GM12878 (cell line): Measurements from ENCODE around the gene NR2F1-AS1. TPM values are rescaled to one million over a fixed set of nuclear protein-coding genes. Genes with fewer than 3 reads are reported as not detected.

Source experiments
- ATAC-seq: fragments of 200-7000 bp; cut with Tn5 transposase; 3 replicates; pipeline ENCODE4 v1.9.1; 2020; ENCODE audit warnings: mild to moderate bottlenecking, moderate library complexity
- BruUV-seq: library from RNA; stranded (reverse); fragments of 400-500 nt; replicated peaks from 2 replicates; lab custom pipeline; 2021; lab: Mats Ljungman, UMichigan
- CTCF ChIA-PET: fragments of 300-600 bp; sonication (Branson Sonifier 250); formaldehyde crosslinking; extraction: SDS; loops from one replicate; lab custom pipeline; 2021; ENCODE audit warnings: inconsistent platforms; lab: Yijun Ruan, JAX
- POLR2A ChIA-PET: fragments of 350-600 bp; formaldehyde crosslinking; extraction: SDS; loops from one replicate; lab custom pipeline; 2021; ENCODE audit warnings: inconsistent platforms; lab: Charles Lee
- RAD21 ChIA-PET: fragments of 300-600 bp; sonication (Branson Sonifier 250); formaldehyde crosslinking; loops from one replicate; lab custom pipeline; 2023; ENCODE audit warnings: antibody characterized with exemption; ENCODE audit not compliant: unreplicated experiment; lab: Charles Lee
- SMC1A ChIA-PET: fragments of 300-600 bp; sonication (Branson Sonifier 250); formaldehyde crosslinking; loops from one replicate; lab custom pipeline; 2023; ENCODE audit not compliant: unreplicated experiment, uncharacterized antibody; lab: Charles Lee
- DNase-seq: peaks from one replicate; pipeline ENCODE4 v3.0.0-alpha.2; 2011; ENCODE audit warnings: low read depth, low spot score
- FAIRE-seq: peaks from 3 replicates; lab custom pipeline; 2011; peaks lifted over from hg19 to GRCh38; lab: Jason Lieb, UNC
- H2AFZ ChIP-seq: 2 replicates; pipeline ENCODE4 v1.6.0; 2011; ENCODE audit warnings: low read depth, low read length, control low read depth; ENCODE audit not compliant: control insufficient read depth
- H3K27ac ChIP-seq: 2 replicates; pipeline ENCODE4 v1.5.1; 2011; ENCODE audit warnings: control low read depth; ENCODE audit not compliant: control insufficient read depth, insufficient read depth
- H3K27me3 ChIP-seq, 2 experiments: replicated peaks in 1 of 2; 2 replicates each; pipeline versions ENCODE4 v1.6.0 to v1.6.1; 2011; ENCODE audit warnings: low read length in 1 of 2; ENCODE audit not compliant: control insufficient read depth in 2 of 2, insufficient read depth in 2 of 2
- H3K36me3 ChIP-seq, 2 experiments: 2 replicates each; pipeline ENCODE4 v1.5.1; 2011; ENCODE audit warnings: low read length in 1 of 2; ENCODE audit not compliant: control insufficient read depth in 2 of 2, insufficient read depth in 2 of 2
- H3K4me1 ChIP-seq: 2 replicates; pipeline ENCODE4 v1.6.1; 2011; ENCODE audit warnings: mild to moderate bottlenecking, low read length, moderate library complexity, mixed read lengths; ENCODE audit not compliant: control insufficient read depth, insufficient read depth
- H3K4me2 ChIP-seq: 2 replicates; pipeline ENCODE4 v1.6.0; 2011; ENCODE audit warnings: control low read depth; ENCODE audit not compliant: control insufficient read depth, insufficient read depth
- H3K4me3 ChIP-seq: fragments of 200-600 bp; sonication (generic); 2 replicates; pipeline ENCODE4 v1.5.1; 2016
- H3K79me2 ChIP-seq: 2 replicates; pipeline ENCODE4 v1.6.0; 2011; ENCODE audit warnings: low read length; ENCODE audit not compliant: control insufficient read depth, insufficient read depth
- H3K9ac ChIP-seq: 2 replicates; pipeline ENCODE4 v1.8.0; 2011; ENCODE audit warnings: low read length, control low read depth, mixed read lengths; ENCODE audit not compliant: control insufficient read depth, insufficient read depth
- H3K9me3 ChIP-seq: replicated peaks from 3 replicates; pipeline ENCODE4 v1.5.1; 2011; ENCODE audit warnings: mild to moderate bottlenecking, low read length; ENCODE audit not compliant: control insufficient read depth, insufficient read depth
- H4K20me1 ChIP-seq: 2 replicates; pipeline ENCODE4 v1.6.0; 2011; ENCODE audit not compliant: control insufficient read depth, insufficient read depth
- ATF3 ChIP-seq: IDR thresholded peaks from 2 replicates; pipeline ENCODE4 v1.6.1; 2011; ENCODE audit warnings: low read depth, mild to moderate bottlenecking, low read length, moderate library complexity, borderline replicate concordance; ENCODE audit errors: extremely low read depth
- BACH1 ChIP-seq: fragments of 450-650 bp; IDR thresholded peaks from 2 replicates; pipeline ENCODE4 v1.6.1; 2017; ENCODE audit warnings: mild to moderate bottlenecking, borderline replicate concordance
- CUX1 ChIP-seq: IDR thresholded peaks from 2 replicates; pipeline ENCODE4 v1.6.1; 2012; ENCODE audit warnings: improper control_type of control experiment, low read depth, low read length; ENCODE audit not compliant: insufficient replicate concordance
- RAD51 ChIP-seq: fragments of 450-650 bp; IDR thresholded peaks from 2 replicates; pipeline ENCODE4 v1.6.1; 2016; ENCODE audit warnings: moderate library complexity, mild to moderate bottlenecking, inconsistent platforms
- REST ChIP-seq: IDR thresholded peaks from 2 replicates; pipeline ENCODE4 v1.6.1; 2012; ENCODE audit warnings: mild to moderate bottlenecking, low read depth, low read length
- SIN3A ChIP-seq: IDR thresholded peaks from 2 replicates; pipeline ENCODE4 v1.6.1; 2012; ENCODE audit warnings: low read depth, low read length, improper control_type of control experiment
- SMAD1 ChIP-seq: fragments of 450-650 bp; IDR thresholded peaks from 2 replicates; pipeline ENCODE4 v1.6.1; 2018; ENCODE audit warnings: mild to moderate bottlenecking, low read depth; ENCODE audit not compliant: partially characterized antibody
- TAF1 ChIP-seq: IDR thresholded peaks from 2 replicates; pipeline ENCODE4 v1.6.1; 2011; ENCODE audit warnings: mild to moderate bottlenecking, low read depth, low read length, borderline replicate concordance
- WRNIP1 ChIP-seq: IDR thresholded peaks from 2 replicates; pipeline ENCODE4 v1.6.1; 2011; ENCODE audit warnings: low read depth, low read length, improper control_type of control experiment, borderline replicate concordance
- ZNF207 ChIP-seq: fragments of 450-650 bp; IDR thresholded peaks from 2 replicates; pipeline ENCODE4 v1.6.1; 2014; ENCODE audit warnings: antibody characterized with exemption, mild to moderate bottlenecking, borderline replicate concordance
- WGBS: methylation state at CpG from one replicate; pipeline ENCODE4 v1.1.6; 2016; ENCODE audit warnings: low lambda C conversion rate; ENCODE audit not compliant: insufficient replicate concordance, insufficient coverage; ENCODE audit errors: missing lambda C conversion rate; 5-methylcytosine and 5-hydroxymethylcytosine counted together
- in situ Hi-C: fragments of 300-500 bp; cut with MboI; formaldehyde crosslinking; loops from 9 replicates; pipeline ENCODE4 v1.14.3; 2018; ENCODE audit warnings: mixed read lengths
- intact Hi-C: fragments of 100-400 bp; cut with micrococcal nuclease; formaldehyde crosslinking; loops from one replicate; pipeline ENCODE4 v1.14.2; 2022; ENCODE audit not compliant: unreplicated experiment
- polyA plus RNA-seq, 11 experiments: library from polyadenylated mRNA; depleted of rRNA in 4 of 11; unstranded in 6 of 11; stranded (reverse) in 5 of 11; fragments of >200 nt; fragmentation: Nextera tagmentation in 4 of 11; fragmentation: Illumina TruSeq in 1 of 11; extraction: Ambion mirVana in 4 of 11; extraction: Trizol in 1 of 11; gene quantifications; 1 replicate in 1 of 11; 2 replicates in 10 of 11; pipeline versions ENCODE4 v1.2.1 to v1.2.3, GENCODE V29; 2011 to 2016; ENCODE audit warnings: inconsistent platforms in 2 of 11, missing spikeins in 2 of 11, low read depth in 1 of 11
- total RNA-seq, 4 experiments: library from RNA; depleted of rRNA in 3 of 4; stranded (reverse); fragments of >200 nt in 3 of 4; fragmentation: Illumina TruSeq in 1 of 4; extraction: Trizol in 1 of 4; gene quantifications; 2 replicates each; pipeline versions ENCODE4 v1.2.1 to v1.2.3, GENCODE V29; 2013 to 2021

NR2F1-AS1 gene
- total and polyA plus RNA-seq, 10 of the 15 experiments (the other 5 are each of a cell fraction or from before 2014, with no cell fraction given): 0.11 to 0.85 (median 0.27) TPM

GRCh38 chr5:93604644-93605515, 23.9 kb upstream of the NR2F1-AS1 start:
- intact Hi-C loops (loop anchor here (5.0 kb wide), 1 partner anchor 307 kb away; no protein-coding TSS in a partner anchor), in situ Hi-C loops (no loop called here)
- FAIRE-seq (no peak), DNase-seq (no peak), ATAC-seq (no peak)
- Histone ChIP-seq H3K79me2 (no peaks in the 10 kb centered on the region), H3K9me3 (no peaks in the 10 kb centered on the region), H4K20me1 (no peaks in the 10 kb centered on the region), H3K4me2 (no peak overlapping the region), H2AFZ (no peak overlapping the region), H3K27ac (no peak overlapping the region), H3K27me3 (peaks cover 3 to 40% of the 10 kb centered on the region in 2 experiments; a peak in 3 of 4 replicates), H3K4me3 (no peak overlapping the region), H3K9ac (no peak overlapping the region), H3K4me1 (0 out of 2 replicates have a peak, but pooled peaks cover 3% of the 10 kb centered on the region), H3K36me3 (no peaks in the 10 kb centered on the region)
- CTCF ChIA-PET: interaction anchor here (0.9 to 1.5 kb wide), 3 partner anchors 54 to 196 kb away, joined by 3 to 8 read pairs (median 5); no protein-coding TSS in a partner anchor
- no TSS peak for BruUV-seq
- RAD21 ChIA-PET: no interaction called here
- SMC1A ChIA-PET: interaction anchor here (0.5 to 0.6 kb wide), 2 partner anchors 61 to 201 kb away, joined by 3 read pairs; no protein-coding TSS in a partner anchor
- POLR2A ChIA-PET: no interaction called here
- WGBS: 11% methylated on average over 10 of the region's 10 CpGs
- TF ChIP-seq RAD51 (no peak), TAF1 (no peak), WRNIP1 (no peak), SMAD1 (no peak), REST (no peak), ATF3 (no peak), BACH1 (no peak), SIN3A (no peak), ZNF207 (no peak), CUX1 (no peak)
